Omental fat pad (tissue), 4 donors: ENCODE results near the gene MCC. TPM values are rescaled to one million over a fixed set of nuclear protein-coding genes. Genes with fewer than 3 reads are reported as not detected.

Source experiments
- ATAC-seq: fragments of 150-250 bp; one replicate; pipeline ENCODE4 v1.9.1; 2016; ENCODE audit warnings: mild to moderate bottlenecking, moderate library complexity; ENCODE audit not compliant: low FRiP score
- DNase-seq: peaks from one replicate; pipeline ENCODE4 v3.0.0-alpha.2; 2019; ENCODE audit warnings: low spot score
- total RNA-seq, 4 donors: library from RNA; depleted of rRNA; stranded (reverse); fragments of >200 nt; gene quantifications; one replicate each; pipeline ENCODE4 v1.1.0, GENCODE V29; 2016
- TF ChIP-seq, protein P1 (sequence below), 3 donors: fragments of 450-650 bp; IDR thresholded peaks; one replicate each; pipeline ENCODE4 v1.5.1; 2016 to 2017; ENCODE audit warnings: antibody characterized with exemption in 3 of 3, mild to moderate bottlenecking in 3 of 3, moderate library complexity in 2 of 3

MCC gene
- total RNA-seq, 4 donors from 2014 or later, result 32.8 to 56.3 (median 44.4) TPM

DNA sequence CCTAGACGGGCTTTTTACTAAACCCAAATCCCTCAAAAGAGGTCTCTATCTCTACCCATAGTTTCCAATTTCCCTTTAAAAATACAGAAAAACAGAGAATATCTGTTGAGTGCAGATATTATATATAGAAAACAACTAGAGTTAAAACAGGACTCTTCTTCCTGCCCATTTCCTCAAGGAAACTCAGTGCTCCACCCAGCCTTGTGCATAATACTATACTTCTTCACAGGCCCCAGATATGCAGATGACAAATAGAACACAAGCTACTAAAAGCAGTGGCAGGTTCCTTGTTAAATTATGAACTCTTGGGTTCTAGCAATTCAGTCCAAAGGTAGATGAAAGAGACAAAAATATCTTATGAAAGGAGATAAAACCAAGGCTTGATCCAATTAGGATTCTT, 253.7 kb downstream of the MCC start:
- TF ChIP-seq, protein P1, sequence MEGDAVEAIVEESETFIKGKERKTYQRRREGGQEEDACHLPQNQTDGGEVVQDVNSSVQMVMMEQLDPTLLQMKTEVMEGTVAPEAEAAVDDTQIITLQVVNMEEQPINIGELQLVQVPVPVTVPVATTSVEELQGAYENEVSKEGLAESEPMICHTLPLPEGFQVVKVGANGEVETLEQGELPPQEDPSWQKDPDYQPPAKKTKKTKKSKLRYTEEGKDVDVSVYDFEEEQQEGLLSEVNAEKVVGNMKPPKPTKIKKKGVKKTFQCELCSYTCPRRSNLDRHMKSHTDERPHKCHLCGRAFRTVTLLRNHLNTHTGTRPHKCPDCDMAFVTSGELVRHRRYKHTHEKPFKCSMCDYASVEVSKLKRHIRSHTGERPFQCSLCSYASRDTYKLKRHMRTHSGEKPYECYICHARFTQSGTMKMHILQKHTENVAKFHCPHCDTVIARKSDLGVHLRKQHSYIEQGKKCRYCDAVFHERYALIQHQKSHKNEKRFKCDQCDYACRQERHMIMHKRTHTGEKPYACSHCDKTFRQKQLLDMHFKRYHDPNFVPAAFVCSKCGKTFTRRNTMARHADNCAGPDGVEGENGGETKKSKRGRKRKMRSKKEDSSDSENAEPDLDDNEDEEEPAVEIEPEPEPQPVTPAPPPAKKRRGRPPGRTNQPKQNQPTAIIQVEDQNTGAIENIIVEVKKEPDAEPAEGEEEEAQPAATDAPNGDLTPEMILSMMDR (IDR thresholded peaks at IDR 0.05), result no peak
- DNase-seq (no peak), ATAC-seq (no peak)

GRCh38 chr5:113233606-113234005, 254.6 kb downstream of the MCC start:
- TF ChIP-seq, protein P1 (IDR thresholded peaks at IDR 0.05), result no peak
- ATAC-seq (no peak), DNase-seq (no peak)

- DNase-seq (no peak), ATAC-seq (no peak)
- TF ChIP-seq, protein P1 (IDR thresholded peaks at IDR 0.05), result no peak
Measured at GRCh38 chr5:113232667-113233066, 255.6 kb downstream of the MCC start.

DNA sequence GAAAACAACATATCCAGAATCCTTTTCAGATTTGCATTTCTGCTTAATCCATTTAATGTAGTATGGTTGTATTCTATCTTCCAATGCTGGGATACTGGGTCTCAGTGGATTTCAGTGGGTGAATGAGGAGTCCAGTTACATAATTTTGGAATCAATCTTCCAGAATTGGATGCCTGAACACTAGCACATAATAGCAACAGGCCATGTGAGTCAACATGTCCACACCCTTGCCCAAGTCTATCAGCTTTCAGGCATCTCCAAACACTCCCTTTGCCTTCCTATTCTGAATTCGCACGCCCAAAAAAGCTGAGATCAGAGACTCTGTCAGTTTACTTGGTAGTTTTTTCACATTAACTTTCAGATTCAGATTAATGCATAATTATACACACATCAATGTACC, 256.0 kb downstream of the MCC start:
- ATAC-seq, result peak; percentile 88
- DNase-seq, result no peak
- TF ChIP-seq, protein P1 (IDR thresholded peaks at IDR 0.05), result no peak

DNA sequence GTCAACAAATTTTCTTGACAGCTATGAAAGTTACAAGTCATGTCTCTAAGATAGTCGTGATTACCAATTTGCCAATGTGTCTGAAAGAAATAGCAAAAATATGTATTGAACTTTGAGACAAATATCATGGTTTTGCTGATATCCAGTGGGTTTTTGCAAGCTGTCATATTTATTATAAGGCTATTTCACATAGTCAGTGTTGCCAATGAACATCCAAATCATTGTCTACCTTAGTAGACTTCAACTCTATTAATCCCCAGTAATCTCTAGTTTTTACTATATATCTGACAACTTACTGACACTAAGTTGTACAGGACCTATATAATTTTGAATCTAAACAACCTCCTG, 256.6 kb downstream of the MCC start:
- TF ChIP-seq, protein P1 (IDR thresholded peaks at IDR 0.05), result no peak
- no peak for DNase-seq
- no peak for ATAC-seq

- peak; percentile 33 for ATAC-seq
- no peak for DNase-seq
- TF ChIP-seq, protein P1 (IDR thresholded peaks at IDR 0.05), result no peak
Measured at GRCh38 chr5:113230711-113231652, 257.3 kb downstream of the MCC start.

GRCh38 chr5:113227798-113228197, 260.5 kb downstream of the MCC start:
- DNase-seq (no peak), ATAC-seq (no peak)
- TF ChIP-seq, protein P1 (IDR thresholded peaks at IDR 0.05), result no peak
